H9 (cell line): ENCODE measurements around the gene ERC2. TPM values are rescaled to one million over a fixed set of nuclear protein-coding genes. Genes with fewer than 3 reads are reported as not detected.

ENCODE experiments used
- DNase-seq: peaks from one replicate; pipeline ENCODE4 v3.0.0-alpha.2; 2017
- H2AFZ ChIP-seq: one replicate; pipeline ENCODE4 v1.6.1; 2013; ENCODE audit warnings: mild to moderate bottlenecking, low read length, control low read depth, moderate library complexity
- H2AK5ac ChIP-seq: 2 replicates; pipeline ENCODE4 v1.6.1; 2013; ENCODE audit warnings: low read length, control low read depth, mixed read lengths; ENCODE audit not compliant: insufficient read length
- H2BK120ac ChIP-seq: one replicate; pipeline ENCODE4 v1.6.1; 2013; ENCODE audit warnings: low read depth, mild to moderate bottlenecking, low read length, control low read depth, inconsistent platforms; ENCODE audit not compliant: poor library complexity, severe bottlenecking
- H2BK12ac ChIP-seq: 2 replicates; pipeline ENCODE4 v1.6.1; 2013; ENCODE audit warnings: low read length, control low read depth, mixed read lengths, low read depth; ENCODE audit not compliant: insufficient read length
- H2BK15ac ChIP-seq: 2 replicates; pipeline ENCODE4 v1.6.1; 2013; ENCODE audit warnings: low read depth, low read length, control low read depth
- H2BK20ac ChIP-seq: one replicate; pipeline ENCODE4 v1.6.1; 2013; ENCODE audit warnings: low read depth, mild to moderate bottlenecking, low read length, control low read depth, inconsistent platforms; ENCODE audit not compliant: poor library complexity, severe bottlenecking
- H2BK5ac ChIP-seq: 2 replicates; pipeline ENCODE4 v1.6.1; 2013; ENCODE audit warnings: low read length, control low read depth, mixed read lengths; ENCODE audit not compliant: insufficient read length
- H3K14ac ChIP-seq: 2 replicates; pipeline ENCODE4 v1.6.1; 2013; ENCODE audit warnings: low read length, control low read depth; ENCODE audit not compliant: insufficient read depth
- H3K18ac ChIP-seq: 2 replicates; pipeline ENCODE4 v1.6.1; 2013; ENCODE audit warnings: low read depth, mild to moderate bottlenecking, mixed read lengths, low read length, control low read depth; ENCODE audit not compliant: insufficient read length
- H3K23ac ChIP-seq: 2 replicates; pipeline ENCODE4 v1.6.1; 2013; ENCODE audit warnings: low read length, control low read depth, mixed read lengths, low read depth; ENCODE audit not compliant: insufficient read length
- H3K23me2 ChIP-seq: 2 replicates; pipeline ENCODE4 v1.6.1; 2013; ENCODE audit warnings: low read depth, mild to moderate bottlenecking, mixed read lengths, low read length, control low read depth; ENCODE audit not compliant: insufficient read length, poor library complexity, severe bottlenecking
- H3K27ac ChIP-seq: 2 replicates; pipeline ENCODE4 v1.5.1; 2013; ENCODE audit warnings: low read length, control low read depth, mixed read lengths, low read depth; ENCODE audit not compliant: insufficient read length
- H3K27me3 ChIP-seq: 2 replicates; pipeline ENCODE4 v1.6.1; 2013; ENCODE audit warnings: low read length, control low read depth, inconsistent platforms; ENCODE audit not compliant: insufficient read depth
- H3K4ac ChIP-seq: 2 replicates; pipeline ENCODE4 v1.6.1; 2013; ENCODE audit warnings: low read depth, mild to moderate bottlenecking, control low read depth, inconsistent platforms, low read length, moderate library complexity
- H3K4me1 ChIP-seq: 2 replicates; pipeline ENCODE4 v1.6.1; 2013; ENCODE audit warnings: low read length, control low read depth, inconsistent platforms; ENCODE audit not compliant: insufficient read depth
- H3K4me2 ChIP-seq: 2 replicates; pipeline ENCODE4 v1.6.1; 2013; ENCODE audit warnings: low read length, control low read depth, mixed read lengths; ENCODE audit not compliant: insufficient read length, insufficient read depth
- H3K56ac ChIP-seq: 2 replicates; pipeline ENCODE4 v1.6.1; 2013; ENCODE audit warnings: low read depth, mild to moderate bottlenecking, mixed read lengths, low read length, control low read depth; ENCODE audit not compliant: insufficient read length
- H3K79me1 ChIP-seq: 2 replicates; pipeline ENCODE4 v1.6.1; 2013; ENCODE audit warnings: low read depth, mild to moderate bottlenecking, moderate library complexity, low read length, control low read depth, inconsistent platforms; ENCODE audit not compliant: insufficient read depth, poor library complexity, severe bottlenecking
- H3K79me2 ChIP-seq: 2 replicates; pipeline ENCODE4 v1.6.1; 2013; ENCODE audit warnings: low read length, control low read depth, inconsistent platforms; ENCODE audit not compliant: insufficient read depth
- H3K9ac ChIP-seq: 2 replicates; pipeline ENCODE4 v1.6.1; 2013; ENCODE audit warnings: low read length, control low read depth, mixed read lengths; ENCODE audit not compliant: insufficient read length; ENCODE audit errors: extremely low read depth
- H3K9me3 ChIP-seq: one replicate; pipeline ENCODE4 v1.6.1; 2013; ENCODE audit warnings: low read depth, low read length, inconsistent platforms; ENCODE audit not compliant: control insufficient read depth
- H3T11ph ChIP-seq: one replicate; pipeline ENCODE4 v1.6.1; 2013; ENCODE audit warnings: mild to moderate bottlenecking, low read length, control low read depth, inconsistent platforms
- H4K20me1 ChIP-seq: one replicate; pipeline ENCODE4 v1.6.1; 2013; ENCODE audit not compliant: control insufficient read depth, insufficient read length, insufficient read depth
- H4K5ac ChIP-seq: 2 replicates; pipeline ENCODE4 v1.6.1; 2013; ENCODE audit warnings: low read depth, mild to moderate bottlenecking, mixed read lengths, low read length, control low read depth; ENCODE audit not compliant: insufficient read length
- H4K8ac ChIP-seq: replicated peaks from 2 replicates; pipeline ENCODE4 v1.6.1; 2013; ENCODE audit warnings: low read length, control low read depth, mixed read lengths, low read depth; ENCODE audit not compliant: insufficient read length
- H4K91ac ChIP-seq: 2 replicates; pipeline ENCODE4 v1.6.1; 2013; ENCODE audit warnings: low read depth, mild to moderate bottlenecking, moderate library complexity, mixed read lengths, low read length, control low read depth; ENCODE audit not compliant: insufficient read length
- H3K27ac Mint-ChIP-seq, 3 experiments: 2 replicates in 2 of 3; 3 replicates in 1 of 3; pipeline ENCODE4 v1.8.0; 2020 to 2021; ENCODE audit warnings: mixed read lengths in 3 of 3, mild to moderate bottlenecking in 1 of 3, moderate library complexity in 1 of 3
- H3K27me3 Mint-ChIP-seq: 2 replicates; pipeline ENCODE4 v1.8.0; 2021; ENCODE audit warnings: low read depth, mild to moderate bottlenecking, moderate library complexity, mixed read lengths
- H3K36me3 Mint-ChIP-seq, 3 experiments: 2 replicates in 2 of 3; 3 replicates in 1 of 3; pipeline ENCODE4 v1.8.0; 2020 to 2021; ENCODE audit warnings: low read depth in 3 of 3, mixed read lengths in 3 of 3; ENCODE audit not compliant: insufficient read depth in 1 of 3
- H3K4me1 Mint-ChIP-seq, 2 experiments: 2 replicates each; pipeline ENCODE4 v1.8.0; 2020; ENCODE audit warnings: mixed read lengths in 2 of 2
- H3K4me3 Mint-ChIP-seq, 2 experiments: 2 replicates in 1 of 2; 3 replicates in 1 of 2; pipeline ENCODE4 v1.8.0; 2020 to 2021; ENCODE audit warnings: mild to moderate bottlenecking in 2 of 2, mixed read lengths in 2 of 2, moderate library complexity in 1 of 2
- H3K9me3 Mint-ChIP-seq, 2 experiments: 2 replicates in 1 of 2; 3 replicates in 1 of 2; pipeline ENCODE4 v1.8.0; 2020; ENCODE audit warnings: mild to moderate bottlenecking in 2 of 2, mixed read lengths in 2 of 2, moderate library complexity in 1 of 2
- CTCF ChIP-seq: fragments of 200-600 bp; sonication (generic); conservative IDR thresholded peaks from 3 replicates; pipeline ENCODE4 v1.8.0; 2021; ENCODE audit warnings: antibody characterized with exemption, mild to moderate bottlenecking
- WGBS: extraction: QIAGEN DNeasy Blood & Tissue Kit; methylation state at CpG from one replicate; pipeline ENCODE4 v1.1.7; 2013; ENCODE audit warnings: missing lambda C conversion rate, low lambda C conversion rate, mixed read lengths; ENCODE audit not compliant: insufficient read length; ENCODE audit errors: extremely low coverage; 5-methylcytosine and 5-hydroxymethylcytosine counted together
- total RNA-seq: library from RNA; stranded (reverse); gene quantifications from 2 replicates; pipeline ENCODE4 v1.2.1, GENCODE V29; 2021

The ERC2 gene
- total RNA-seq, 1 experiment from 2014 or later, result 15.4 TPM

- Histone ChIP-seq H3K18ac (no peak overlapping the region), H2BK120ac (no peak overlapping the region), H2BK20ac (no peak overlapping the region), H3K56ac (no peak overlapping the region), H4K20me1 (no peaks in the 10 kb centered on the region), H3K79me2 (no peaks in the 10 kb centered on the region), H3K14ac (no peak overlapping the region), H4K91ac (no peak overlapping the region), H3K9me3 (no peaks in the 10 kb centered on the region), H3K4me1 (no peaks in the 10 kb centered on the region), H2AFZ (no peak overlapping the region), H3K27ac (no peak overlapping the region), H3K4me2 (no peak overlapping the region), H3K27me3 (no peaks in the 10 kb centered on the region), H2AK5ac (no peak overlapping the region), H3K23me2 (no peaks in the 10 kb centered on the region), H3K23ac (no peak overlapping the region), H3K79me1 (no peaks in the 10 kb centered on the region), H3K4ac (no peak overlapping the region), H2BK12ac (no peak overlapping the region), H4K5ac (no peak overlapping the region), H4K8ac (no peak overlapping the region), H3T11ph (no peak overlapping the region), H2BK5ac (no peak overlapping the region), H3K9ac (no peak overlapping the region), H2BK15ac (no peak overlapping the region)
- no peak for TF ChIP-seq CTCF
- Mint-ChIP-seq H3K36me3 (peaks cover 9 to 18% (median 13%) of the 10 kb centered on the region in 3 experiments; a peak in 6 of 7 replicates), H3K4me1 (peaks cover 2 to 6% of the 10 kb centered on the region in 2 experiments), H3K27ac (no peak overlapping the region; a peak in 1 of 7 replicates), H3K9me3 (no peaks in the 10 kb centered on the region), H3K4me3 (no peak overlapping the region), H3K27me3 (no peaks in the 10 kb centered on the region)
- no CpG with 5 or more reads among the region's 3 CpGs for WGBS
- DNase-seq, result no peak
These were observed 170.9 kb downstream of the ERC2 start for GRCh38 chr3:56297281-56297840.
